Measurements from ENCODE around the gene CDKN2B-AS1.

GRCh38 chr9:22107202-22108045 is 112.8 kb downstream of the CDKN2B-AS1 start:
- TF ChIP-seq MAX (CRISPR knock-in tag; IDR thresholded peaks at IDR 0.05) (no peak), E2F5 (CRISPR knock-in tag; IDR thresholded peaks at IDR 0.05) (no peak), ZSCAN18 (CRISPR knock-in tag; IDR thresholded peaks at IDR 0.05) (no peak), CTCF (IDR thresholded peaks at IDR 0.05) (no peak), RORB (CRISPR knock-in tag; IDR thresholded peaks at IDR 0.05) (no peak), CREM (CRISPR knock-in tag; IDR thresholded peaks at IDR 0.05) (no peak), RELA (CRISPR knock-in tag; IDR thresholded peaks at IDR 0.05; ENCODE audit: borderline replicate concordance) (no peak)
